ENCODE data around the gene CAPN7. TPM values are rescaled to one million over a fixed set of nuclear protein-coding genes. Genes with fewer than 3 reads are reported as not detected.

The CAPN7 gene
- total and polyA plus RNA-seq, 8 donors = 7.1 to 23.9 (median 18.8) TPM

DNA sequence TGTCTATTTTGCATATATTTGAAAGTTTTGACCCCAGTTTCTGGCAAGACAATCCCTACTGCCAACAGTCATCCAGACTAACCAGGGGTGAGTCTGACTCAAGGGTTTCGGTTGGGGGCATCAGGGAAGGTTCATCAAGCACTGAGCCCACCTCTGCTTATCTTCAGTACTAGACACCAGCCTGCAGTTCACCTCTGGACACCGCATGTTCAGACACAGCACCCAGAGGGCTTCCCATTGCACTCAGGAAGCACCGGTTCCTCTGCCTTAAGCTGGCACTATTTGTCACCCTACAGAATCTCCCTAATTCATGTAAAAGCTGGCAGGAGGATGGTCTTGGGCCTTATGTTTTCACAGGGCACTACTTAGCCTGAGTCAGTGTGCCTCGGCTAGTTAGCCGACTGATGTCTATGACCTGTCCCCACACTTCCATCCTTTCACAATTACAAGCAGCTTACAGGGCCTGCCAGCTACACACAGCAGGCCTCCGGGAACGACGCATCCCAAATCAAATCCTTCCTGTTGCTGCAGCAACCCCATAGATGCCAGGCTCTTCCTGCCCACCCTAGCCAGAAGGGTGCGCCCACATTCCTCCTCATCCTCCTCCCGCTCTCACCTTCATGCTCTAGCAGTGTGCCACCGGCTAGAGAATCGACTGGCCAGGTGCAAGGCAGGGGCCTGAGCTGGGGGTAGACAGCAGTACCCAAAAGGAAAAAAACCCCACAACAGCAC is 73.8 kb downstream of the CAPN7 start:
- no peaks in the 10 kb centered on the region for H3K36me3 ChIP-seq
- no peak overlapping the region for H3K27ac ChIP-seq
- WGBS, 2 donors = 89 to 92% methylated on average over 12 of the region's 12 CpGs
- no peaks in the 10 kb centered on the region for H3K27me3 ChIP-seq
- DNase-seq = no peak
- intact Hi-C loops (cut with DNase I) = no loop called here
- TF ChIP-seq, protein P1, sequence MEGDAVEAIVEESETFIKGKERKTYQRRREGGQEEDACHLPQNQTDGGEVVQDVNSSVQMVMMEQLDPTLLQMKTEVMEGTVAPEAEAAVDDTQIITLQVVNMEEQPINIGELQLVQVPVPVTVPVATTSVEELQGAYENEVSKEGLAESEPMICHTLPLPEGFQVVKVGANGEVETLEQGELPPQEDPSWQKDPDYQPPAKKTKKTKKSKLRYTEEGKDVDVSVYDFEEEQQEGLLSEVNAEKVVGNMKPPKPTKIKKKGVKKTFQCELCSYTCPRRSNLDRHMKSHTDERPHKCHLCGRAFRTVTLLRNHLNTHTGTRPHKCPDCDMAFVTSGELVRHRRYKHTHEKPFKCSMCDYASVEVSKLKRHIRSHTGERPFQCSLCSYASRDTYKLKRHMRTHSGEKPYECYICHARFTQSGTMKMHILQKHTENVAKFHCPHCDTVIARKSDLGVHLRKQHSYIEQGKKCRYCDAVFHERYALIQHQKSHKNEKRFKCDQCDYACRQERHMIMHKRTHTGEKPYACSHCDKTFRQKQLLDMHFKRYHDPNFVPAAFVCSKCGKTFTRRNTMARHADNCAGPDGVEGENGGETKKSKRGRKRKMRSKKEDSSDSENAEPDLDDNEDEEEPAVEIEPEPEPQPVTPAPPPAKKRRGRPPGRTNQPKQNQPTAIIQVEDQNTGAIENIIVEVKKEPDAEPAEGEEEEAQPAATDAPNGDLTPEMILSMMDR (IDR thresholded peaks at IDR 0.05) = no peak
- no peak for FAIRE-seq
- H3K4me3 ChIP-seq = no peak overlapping the region
- no peaks in the 10 kb centered on the region for H3K4me1 ChIP-seq
- ATAC-seq = no peak
- no peaks in the 10 kb centered on the region for H3K9me3 ChIP-seq

DNA sequence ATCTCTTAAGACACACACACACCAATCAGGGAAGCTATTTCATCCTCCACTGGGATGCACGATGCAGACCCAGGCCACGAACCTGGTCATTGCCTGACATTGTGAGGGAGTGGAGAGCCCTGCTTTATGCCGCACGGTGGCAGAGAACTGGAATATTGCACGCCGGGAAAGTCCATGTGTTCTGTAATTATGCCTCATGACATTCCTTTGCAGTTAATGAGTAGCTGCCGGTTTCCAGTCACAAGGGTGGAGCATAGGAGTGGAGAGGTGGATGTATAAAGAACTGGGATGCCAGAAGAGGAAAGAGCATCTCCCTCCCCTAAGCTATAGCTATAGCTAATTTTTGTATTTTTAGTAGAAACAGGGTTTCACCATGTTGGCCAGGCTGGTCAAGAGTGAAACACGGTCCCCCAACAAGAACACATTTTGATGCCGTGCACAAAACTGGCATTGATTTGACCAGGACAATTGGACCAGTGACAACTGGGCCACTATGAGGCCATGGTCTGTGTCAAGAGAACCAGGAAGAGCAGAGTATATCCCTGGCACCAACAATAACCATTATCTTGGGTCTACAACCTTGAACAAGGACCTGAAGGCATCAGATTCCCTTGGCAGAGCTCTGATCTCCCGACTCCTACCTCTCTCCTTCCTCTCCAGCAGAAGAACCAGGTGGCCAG is 74.9 kb downstream of the CAPN7 start:
- Histone ChIP-seq H3K4me3 (no peak overlapping the region), H3K27me3 (no peaks in the 10 kb centered on the region), H3K36me3 (no peaks in the 10 kb centered on the region), H3K9me3 (no peaks in the 10 kb centered on the region), H3K27ac (no peak overlapping the region), H3K4me1 (no peaks in the 10 kb centered on the region)
- 67 to 71% methylated on average over 10 of the region's 10 CpGs for WGBS, 2 donors
- DNase-seq (no peak), ATAC-seq (no peak), FAIRE-seq (no peak)
- TF ChIP-seq, protein P1 (IDR thresholded peaks at IDR 0.05) = no peak
- intact Hi-C loops (cut with DNase I) = no loop called here

DNA sequence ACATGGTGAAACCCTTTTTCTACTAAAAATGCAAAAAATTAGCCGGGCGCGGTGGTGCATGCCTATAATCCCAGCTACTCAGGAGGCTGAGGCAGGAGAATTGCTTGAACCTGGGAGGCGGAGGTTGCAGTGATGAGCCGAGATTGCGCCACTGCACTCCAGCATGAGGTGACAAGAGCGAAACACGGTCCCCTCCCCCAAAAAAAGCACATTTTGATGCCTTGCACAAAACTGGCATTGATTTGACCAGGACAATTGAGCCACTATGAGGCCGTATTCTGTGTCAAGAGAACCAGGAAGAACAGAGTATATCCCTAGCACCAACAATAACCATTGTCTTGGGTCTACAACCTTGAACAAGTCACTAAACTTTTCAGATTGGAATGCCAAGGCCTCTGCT is 75.8 kb downstream of the CAPN7 start:
- 88% methylated on average over 9 of the region's 9 CpGs for WGBS, 2 donors
- Histone ChIP-seq H3K27ac (no peak overlapping the region), H3K4me3 (no peak overlapping the region), H3K36me3 (no peaks in the 10 kb centered on the region), H3K4me1 (no peaks in the 10 kb centered on the region), H3K9me3 (no peaks in the 10 kb centered on the region), H3K27me3 (no peaks in the 10 kb centered on the region)
- TF ChIP-seq, protein P1 (IDR thresholded peaks at IDR 0.05) = no peak
- FAIRE-seq (no peak), ATAC-seq (no peak), DNase-seq (no peak)
- intact Hi-C loops (cut with DNase I) = no loop called here

DNA sequence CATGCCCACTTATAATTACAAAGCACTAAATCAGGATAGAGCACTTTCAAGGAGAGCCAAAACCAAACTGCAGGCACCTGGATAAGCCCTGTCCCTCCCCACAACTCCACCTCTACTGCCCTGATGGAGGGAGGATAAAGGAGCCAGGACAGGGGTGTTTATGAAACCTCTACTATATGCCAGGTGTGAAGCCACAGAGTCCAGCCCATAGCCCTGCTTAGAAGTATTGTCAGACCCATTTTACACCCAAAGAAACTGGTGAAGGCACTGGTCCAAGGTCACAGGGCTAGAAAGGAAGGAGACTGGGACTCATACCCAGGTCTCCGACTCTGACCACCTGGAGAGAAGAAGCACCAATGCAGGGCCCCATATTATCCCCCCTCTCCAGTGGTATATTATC is 77.7 kb downstream of the CAPN7 start:
- no peak overlapping the region for H3K4me3 ChIP-seq
- no peaks in the 10 kb centered on the region for H3K27me3 ChIP-seq
- TF ChIP-seq, protein P1 (IDR thresholded peaks at IDR 0.05) = no peak
- ATAC-seq = no peak
- intact Hi-C loops (cut with DNase I) = no loop called here
- no peaks in the 10 kb centered on the region for H3K4me1 ChIP-seq
- no peak overlapping the region for H3K27ac ChIP-seq
- no peaks in the 10 kb centered on the region for H3K36me3 ChIP-seq
- FAIRE-seq = no peak
- no peak for DNase-seq
- WGBS, 2 donors = 85 to 100% methylated on average over 1 of the region's 1 CpG
- no peaks in the 10 kb centered on the region for H3K9me3 ChIP-seq

Data from pancreas (tissue), 10 donors.